ENCODE measurements around the gene JUP.

DNA sequence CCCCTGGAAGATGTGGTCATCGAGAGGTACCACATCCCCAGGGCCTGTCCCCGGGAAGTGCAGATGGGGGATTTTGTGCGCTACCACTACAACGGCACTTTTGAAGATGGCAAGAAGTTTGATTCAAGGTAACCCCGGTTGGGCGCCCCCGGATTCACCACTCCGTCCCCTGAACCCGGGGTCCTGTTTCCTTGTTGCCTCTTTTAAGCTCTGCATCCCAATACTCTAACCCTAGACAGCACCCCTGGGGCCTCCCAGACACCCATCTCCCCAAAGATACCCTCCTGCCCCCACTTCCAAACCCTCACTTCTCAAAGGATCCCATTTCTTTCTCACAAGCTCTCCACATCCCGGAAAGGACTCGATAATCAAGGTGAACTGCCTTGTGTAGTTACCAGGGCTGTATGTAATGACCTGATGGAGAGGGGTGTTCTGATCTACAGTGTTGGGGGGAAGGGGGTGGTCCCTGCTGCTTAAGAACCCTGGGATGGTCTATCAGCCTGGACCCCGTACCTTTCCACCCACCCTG lies 26.7 kb upstream of the JUP start:
- TF ChIP-seq EZH2phosphoT487 (IDR thresholded peaks at IDR 0.05; ENCODE audit: low read length): no peak
- TF ChIP-seq, protein P1, sequence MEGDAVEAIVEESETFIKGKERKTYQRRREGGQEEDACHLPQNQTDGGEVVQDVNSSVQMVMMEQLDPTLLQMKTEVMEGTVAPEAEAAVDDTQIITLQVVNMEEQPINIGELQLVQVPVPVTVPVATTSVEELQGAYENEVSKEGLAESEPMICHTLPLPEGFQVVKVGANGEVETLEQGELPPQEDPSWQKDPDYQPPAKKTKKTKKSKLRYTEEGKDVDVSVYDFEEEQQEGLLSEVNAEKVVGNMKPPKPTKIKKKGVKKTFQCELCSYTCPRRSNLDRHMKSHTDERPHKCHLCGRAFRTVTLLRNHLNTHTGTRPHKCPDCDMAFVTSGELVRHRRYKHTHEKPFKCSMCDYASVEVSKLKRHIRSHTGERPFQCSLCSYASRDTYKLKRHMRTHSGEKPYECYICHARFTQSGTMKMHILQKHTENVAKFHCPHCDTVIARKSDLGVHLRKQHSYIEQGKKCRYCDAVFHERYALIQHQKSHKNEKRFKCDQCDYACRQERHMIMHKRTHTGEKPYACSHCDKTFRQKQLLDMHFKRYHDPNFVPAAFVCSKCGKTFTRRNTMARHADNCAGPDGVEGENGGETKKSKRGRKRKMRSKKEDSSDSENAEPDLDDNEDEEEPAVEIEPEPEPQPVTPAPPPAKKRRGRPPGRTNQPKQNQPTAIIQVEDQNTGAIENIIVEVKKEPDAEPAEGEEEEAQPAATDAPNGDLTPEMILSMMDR (IDR thresholded peaks at IDR 0.05; ENCODE audit: low read length): no peak
